ENCODE results near the gene CD22. TPM values are rescaled to one million over a fixed set of nuclear protein-coding genes. Genes with fewer than 3 reads are reported as not detected.

The CD22 gene
- total and polyA plus RNA-seq, 2 of the 13 experiments (the other 11 are each of a cell fraction or from before 2014, with no cell fraction given): 0.71 to 1.7 TPM

- TF ChIP-seq MEF2D (CRISPR knock-in tag; IDR thresholded peaks at IDR 0.05) (peak; percentile 62; the same call in 1 of the 2 replicates), KLF11 (CRISPR knock-in tag; IDR thresholded peaks at IDR 0.05) (0 out of 2 replicates have a peak, but pooled peaks have one; percentile 3), GATAD2A (CRISPR knock-in tag; IDR thresholded peaks at IDR 0.05) (peak; percentile 78), ZNF292 (CRISPR knock-in tag; IDR thresholded peaks at IDR 0.05; ENCODE audit: borderline replicate concordance, low read depth) (peak; percentile 91; the same call in 1 of the 2 replicates), HDAC2 (CRISPR knock-in tag; IDR thresholded peaks at IDR 0.05) (peak; percentile 89), SSRP1 (CRISPR knock-in tag; IDR thresholded peaks at IDR 0.05) (peak; percentile 72; the same call in 1 of the 2 replicates), NFIC (IDR thresholded peaks at IDR 0.05; ENCODE audit: low read length) (peak; percentile 53; the same call in 1 of the 2 replicates), SOX5 (CRISPR knock-in tag; IDR thresholded peaks at IDR 0.05; ENCODE audit: borderline replicate concordance) (peak; percentile 77; the same call in 1 of the 2 replicates), MYNN (CRISPR knock-in tag; IDR thresholded peaks at IDR 0.05; ENCODE audit: low read depth) (peak; percentile 57; the same call in 1 of the 2 replicates), SKIL (CRISPR knock-in tag; IDR thresholded peaks at IDR 0.05; ENCODE audit: borderline replicate concordance) (peak; percentile 59; the same call in 1 of the 2 replicates), MLX (CRISPR knock-in tag; IDR thresholded peaks at IDR 0.05) (0 out of 2 replicates have a peak, but pooled peaks have one; percentile 52), ZBTB20 (CRISPR knock-in tag; IDR thresholded peaks at IDR 0.05; ENCODE audit: borderline replicate concordance, low read depth) (peak; percentile 82; the same call in 1 of the 2 replicates), LCORL (IDR thresholded peaks at IDR 0.05) (no peak), LCORL (CRISPR knock-in tag; IDR thresholded peaks at IDR 0.05) (peak; percentile 67; the same call in 1 of the 2 replicates), MXD4 (CRISPR knock-in tag; IDR thresholded peaks at IDR 0.05) (peak; percentile 53; the same call in 1 of the 2 replicates), RXRA (CRISPR knock-in tag; IDR thresholded peaks at IDR 0.05) (peak; percentile 60; the same call in 1 of the 2 replicates), ZNF121 (CRISPR knock-in tag; IDR thresholded peaks at IDR 0.05) (peak; percentile 49; the same call in 1 of the 2 replicates), ZBTB43 (CRISPR knock-in tag; conservative IDR thresholded peaks at IDR 0.05) (peak; percentile 69; the same call in 1 of the 2 replicates), CBFB (CRISPR knock-in tag; IDR thresholded peaks at IDR 0.05) (no peak), ZNF124 (CRISPR knock-in tag; IDR thresholded peaks at IDR 0.05) (no peak), NFYB (CRISPR knock-in tag; IDR thresholded peaks at IDR 0.05) (no peak; the same call in 1 of the 2 replicates), ZNF652 (CRISPR knock-in tag; IDR thresholded peaks at IDR 0.05; ENCODE audit: borderline replicate concordance, low read depth) (peak; percentile 14), FOXO1 (CRISPR knock-in tag; IDR thresholded peaks at IDR 0.05) (peak; percentile 11; the same call in 1 of the 2 replicates), ZNF563 (CRISPR knock-in tag; IDR thresholded peaks at IDR 0.05) (peak; percentile 57; the same call in 1 of the 2 replicates), SIX4 (CRISPR knock-in tag; IDR thresholded peaks at IDR 0.05) (no peak), KMT2B (CRISPR knock-in tag; IDR thresholded peaks at IDR 0.05) (peak; percentile 34; the same call in 1 of the 2 replicates), MTA1 (CRISPR knock-in tag; IDR thresholded peaks at IDR 0.05; ENCODE audit: borderline replicate concordance) (peak; percentile 50; the same call in 1 of the 2 replicates), STAG1 (CRISPR knock-in tag; IDR thresholded peaks at IDR 0.05) (0 out of 2 replicates have a peak, but pooled peaks have one; percentile 20)
Observed at GRCh38 chr19:35380450-35381124, 51.6 kb downstream of the CD22 start (continued).

Data from HepG2 (cell line).